ENCODE measurements around the gene ZDHHC14. TPM values are rescaled to one million over a fixed set of nuclear protein-coding genes. Genes with fewer than 3 reads are reported as not detected.

Gene ZDHHC14
- polyA plus RNA-seq, 2 of the 4 experiments (the other 2 are of a cell fraction): 2.2 to 2.8 TPM

GRCh38 chr6:157568702-157569101 is 187.7 kb downstream of the ZDHHC14 start:
- DNase-seq (ENCODE audit: low read depth in 1 of 2, low spot score in 1 of 2) (no peak), FAIRE-seq (no peak), ATAC-seq (no peak)
- H3K27ac ChIP-seq: no peak overlapping the region
- ChIA-PET CTCF (no interaction called here), POLR2A (no interaction called here)
- H3K9me3 ChIP-seq: no peaks in the 10 kb centered on the region
- TF ChIP-seq NPAS2 (CRISPR knock-in tag; IDR thresholded peaks at IDR 0.05; ENCODE audit: borderline replicate concordance) (no peak), ZC3H11A (IDR thresholded peaks at IDR 0.05) (no peak), HOXB5 (CRISPR knock-in tag; IDR thresholded peaks at IDR 0.05) (no peak), CBX2 (IDR thresholded peaks at IDR 0.05; ENCODE audit: borderline replicate concordance, low read depth) (no peak), CTCF (IDR thresholded peaks at IDR 0.05) (no peak), NR3C1 (IDR thresholded peaks at IDR 0.05) (no peak), EHMT2 (IDR thresholded peaks at IDR 0.05; ENCODE audit: low read depth) (no peak), RNF2 (IDR thresholded peaks at IDR 0.05; ENCODE audit: borderline replicate concordance, low read depth) (no peak), JUN (IDR thresholded peaks at IDR 0.05) (no peak), CBX8 (IDR thresholded peaks at IDR 0.05) (no peak), HDAC2 (IDR thresholded peaks at IDR 0.05) (no peak), FOSL2 (IDR thresholded peaks at IDR 0.05) (no peak), FOSL2 (CRISPR knock-in tag; IDR thresholded peaks at IDR 0.05) (no peak)
- H3K4me2 ChIP-seq: no peak overlapping the region
- H3K4me3 ChIP-seq: no peak overlapping the region
- WGBS (ENCODE audit: missing lambda C conversion rate): 47% methylated on average over 1 of the region's 1 CpG
- no peaks in the 10 kb centered on the region for H3K4me1 ChIP-seq

- no peaks in the 10 kb centered on the region for H3K4me1 ChIP-seq
- CTCF ChIA-PET: no interaction called here
- WGBS (ENCODE audit: missing lambda C conversion rate): 56% methylated on average over 3 of the region's 3 CpGs
- H3K4me3 ChIP-seq: no peak overlapping the region
- no peak overlapping the region for H3K4me2 ChIP-seq
- no peak for TF ChIP-seq JUN (IDR thresholded peaks at IDR 0.05)
- TF ChIP-seq HEYL (CRISPR knock-in tag; IDR thresholded peaks at IDR 0.05): no peak
- TF ChIP-seq MAFK (IDR thresholded peaks at IDR 0.05; ENCODE audit: partially characterized antibody): no peak
- no peak for TF ChIP-seq NR3C1 (IDR thresholded peaks at IDR 0.05)
- TF ChIP-seq TP53 (CRISPR knock-in tag; IDR thresholded peaks at IDR 0.05): no peak
- TF ChIP-seq PBX3 (IDR thresholded peaks at IDR 0.05): no peak
- TF ChIP-seq NFE2L2 (conservative IDR thresholded peaks at IDR 0.05; ENCODE audit: low read length): no peak
- no peak for TF ChIP-seq FOSL2 (IDR thresholded peaks at IDR 0.05)
- TF ChIP-seq FOSL2 (CRISPR knock-in tag; IDR thresholded peaks at IDR 0.05): no peak
- no peak for TF ChIP-seq ELK1 (IDR thresholded peaks at IDR 0.05; ENCODE audit: low read depth, low read length)
- no peak for TF ChIP-seq HOXA7 (CRISPR knock-in tag; IDR thresholded peaks at IDR 0.05)
- no peak for TF ChIP-seq GATA3 (IDR thresholded peaks at IDR 0.05; ENCODE audit: borderline replicate concordance)
- TF ChIP-seq CHD4 (IDR thresholded peaks at IDR 0.05; ENCODE audit: borderline replicate concordance): no peak
- TF ChIP-seq PHF8 (IDR thresholded peaks at IDR 0.05; ENCODE audit: borderline replicate concordance, low read depth): no peak
- no peak for TF ChIP-seq RNF2 (IDR thresholded peaks at IDR 0.05; ENCODE audit: borderline replicate concordance, low read depth)
- FAIRE-seq (no peak), DNase-seq (ENCODE audit: low read depth in 1 of 2, low spot score in 1 of 2) (no peak), ATAC-seq (no peak)
- H3K27ac ChIP-seq: no peak overlapping the region
- POLR2A ChIA-PET: no interaction called here
- no peaks in the 10 kb centered on the region for H3K9me3 ChIP-seq
Measured at GRCh38 chr6:157569543-157569942, 188.6 kb downstream of the ZDHHC14 start.

Data from A549 (cell line).